HCT116 (cell line): ENCODE measurements around the gene TPRG1L. TPM values are rescaled to one million over a fixed set of nuclear protein-coding genes. Genes with fewer than 3 reads are reported as not detected.
"Not testable (repeated sequence)": the region's sequence is repeated elsewhere in the genome, so short reads cannot be mapped to it uniquely, and the experiment has no call there.

ENCODE experiments used
- ATAC-seq: fragments of 200-7000 bp; cut with Tn5 transposase; 2 replicates; pipeline ENCODE4 v1.9.1; 2020; ENCODE audit warnings: mild to moderate bottlenecking, moderate library complexity
- BruUV-seq: library from RNA; stranded (reverse); fragments of 400-500 nt; replicated peaks from 2 replicates; lab custom pipeline; 2021; lab: Mats Ljungman, UMichigan
- CTCF ChIA-PET: fragments of 300-600 bp; sonication (Branson Sonifier 250); formaldehyde crosslinking; loops from one replicate; lab custom pipeline; 2021; ENCODE audit warnings: antibody characterized with exemption; lab: Charles Lee
- POLR2A ChIA-PET: fragments of 300-600, 350-600 bp; sonication (Branson Sonifier 250); formaldehyde crosslinking; loops from one replicate; lab custom pipeline; 2021; ENCODE audit warnings: antibody characterized with exemption; lab: Charles Lee
- RAD21 ChIA-PET, 2 experiments: fragments of 300-600 bp; sonication (Branson Sonifier 250); formaldehyde crosslinking; loops; one replicate each; lab custom pipeline; 2023; ENCODE audit warnings: low total read pairs in 2 of 2; ENCODE audit not compliant: uncharacterized antibody in 2 of 2, unreplicated experiment in 2 of 2, low non-redundant PET in 1 of 2; lab: Charles Lee
- DNase-seq: peaks from one replicate; pipeline ENCODE4 v3.0.0-alpha.2; 2010; ENCODE audit warnings: low read depth, low spot score
- H2AFZ ChIP-seq: fragments of 200-600 bp; shearing (Covaris generic), sonication (generic); 2 replicates; pipeline ENCODE4 v1.6.1; 2017; ENCODE audit warnings: low read depth, mixed run types, mixed read lengths, antibody characterized with exemption, low read length; ENCODE audit not compliant: poor library complexity, severe bottlenecking
- H3K27ac ChIP-seq: 2 replicates; pipeline ENCODE4 v1.5.1; 2012; ENCODE audit warnings: low read depth, low read length
- H3K27me3 ChIP-seq: fragments of 200-600 bp; sonication (generic); 2 replicates; pipeline ENCODE4 v1.6.1; 2016; ENCODE audit warnings: mixed run types, low read length, mixed read lengths; ENCODE audit not compliant: insufficient read depth
- H3K36me3 ChIP-seq, 2 experiments: fragments of 200-500 bp in 1 of 2; fragments of 200-600 bp in 1 of 2; sonication (Bioruptor generic) in 1 of 2; sonication (generic) in 1 of 2; 2 replicates each; pipeline versions ENCODE4 v1.5.1 to v1.6.1; 2014 to 2016; ENCODE audit warnings: low read length in 2 of 2, inconsistent platforms in 1 of 2, mixed read lengths in 1 of 2, mixed run types in 1 of 2; ENCODE audit not compliant: insufficient read depth in 2 of 2, control insufficient read depth in 1 of 2
- H3K4me1 ChIP-seq, 2 experiments: fragments of 200-600 bp in 1 of 2; sonication (generic) in 1 of 2; 2 replicates each; pipeline versions ENCODE4 v1.5.1 to v1.6.1; 2012 to 2017; ENCODE audit warnings: low read length in 2 of 2, inconsistent platforms in 1 of 2, mild to moderate bottlenecking in 1 of 2, mixed read lengths in 1 of 2, mixed run types in 1 of 2, moderate library complexity in 1 of 2; ENCODE audit not compliant: insufficient read depth in 2 of 2, control insufficient read depth in 1 of 2
- H3K4me2 ChIP-seq: fragments of 200-600 bp; sonication (generic); 2 replicates; pipeline ENCODE4 v1.6.1; 2017; ENCODE audit warnings: mixed run types, low read length, mixed read lengths
- H3K4me3 ChIP-seq, 2 experiments: fragments of 200-600 bp in 1 of 2; sonication (generic) in 1 of 2; replicated peaks in 1 of 2; 2 replicates each; pipeline ENCODE4 v1.5.1; 2011 to 2016; ENCODE audit warnings: low read length in 2 of 2, control low read depth in 1 of 2, low read depth in 1 of 2, mild to moderate bottlenecking in 1 of 2, mixed read lengths in 1 of 2, mixed run types in 1 of 2
- H3K79me2 ChIP-seq: fragments of 200-600 bp; sonication (generic); 2 replicates; pipeline ENCODE4 v1.6.1; 2017; ENCODE audit warnings: mild to moderate bottlenecking, mixed run types, low read length, moderate library complexity, mixed read lengths; ENCODE audit not compliant: insufficient read depth
- H3K9ac ChIP-seq: fragments of 200-600 bp; sonication (generic); 2 replicates; pipeline ENCODE4 v1.6.1; 2016; ENCODE audit warnings: low read length, mixed read lengths
- H3K9me2 ChIP-seq: fragments of 200-600 bp; sonication (generic), shearing (Covaris generic); 2 replicates; pipeline ENCODE4 v1.6.1; 2017; ENCODE audit warnings: mixed run types, mild to moderate bottlenecking, moderate library complexity; ENCODE audit not compliant: insufficient read depth
- H3K9me3 ChIP-seq, 2 experiments: fragments of 200-500 bp in 1 of 2; fragments of 200-600 bp in 1 of 2; sonication (Bioruptor generic) in 1 of 2; sonication (generic) in 1 of 2; 2 replicates each; pipeline ENCODE4 v1.6.1; 2014 to 2017; ENCODE audit warnings: low read length in 2 of 2, mixed read lengths in 2 of 2, inconsistent platforms in 1 of 2, low read depth in 1 of 2, mild to moderate bottlenecking in 1 of 2, mixed run types in 1 of 2, moderate library complexity in 1 of 2; ENCODE audit not compliant: control insufficient read depth in 1 of 2, insufficient read depth in 1 of 2
- H4K20me1 ChIP-seq: fragments of 200-600 bp; sonication (generic), shearing (Covaris generic); 2 replicates; pipeline ENCODE4 v1.6.1; 2017; ENCODE audit warnings: mixed run types, mild to moderate bottlenecking, moderate library complexity; ENCODE audit not compliant: insufficient read depth
- CTCF ChIP-seq, 3 experiments: fragments of 200-600 bp in 1 of 3; sonication (generic) in 1 of 3; IDR thresholded peaks in 2 of 3; conservative IDR thresholded peaks in 1 of 3; 2 replicates each; pipeline ENCODE4 v1.5.1; 2012 to 2017; ENCODE audit warnings: low read depth in 2 of 3, low read length in 2 of 3, antibody characterized with exemption in 1 of 3, borderline replicate concordance in 1 of 3, control low read depth in 1 of 3, mild to moderate bottlenecking in 1 of 3, mixed read lengths in 1 of 3, mixed run types in 1 of 3, moderate library complexity in 1 of 3; ENCODE audit not compliant: insufficient read depth in 1 of 3
- intact Hi-C: fragments of 100-400 bp; cut with micrococcal nuclease; formaldehyde crosslinking; loops from 2 replicates; pipeline ENCODE4 v1.10.0; 2022
- total RNA-seq: library from RNA; stranded (reverse); gene quantifications from one replicate; pipeline ENCODE4 v1.2.1, GENCODE V29; 2021; ENCODE audit not compliant: unreplicated experiment

Gene TPRG1L
- total RNA-seq, 1 experiment from 2014 or later, result 25.6 TPM

DNA sequence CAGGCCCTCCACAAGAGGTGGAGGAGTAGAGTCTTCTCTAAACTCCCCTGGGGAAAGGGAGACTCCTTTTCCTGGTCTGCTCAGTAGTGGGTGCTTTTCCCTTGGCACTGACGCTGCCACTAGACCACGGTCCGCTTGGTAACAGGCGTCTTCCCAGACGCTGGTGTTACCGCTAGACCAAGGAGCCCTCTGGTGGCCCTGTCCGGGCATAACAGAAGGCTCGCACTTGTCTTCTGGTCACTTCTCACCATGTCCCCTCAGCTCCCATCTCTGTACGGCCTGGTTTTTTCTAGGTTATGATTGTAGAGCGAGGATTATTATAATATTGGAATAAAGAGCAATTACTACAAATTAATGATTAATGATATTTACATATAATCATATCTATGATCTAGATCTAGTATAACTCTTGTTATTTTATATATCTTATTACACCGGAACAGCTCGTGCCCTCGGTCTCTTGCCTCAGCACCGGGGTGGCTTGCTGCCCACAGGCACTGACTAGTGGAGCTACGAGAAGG, 3.6 kb upstream of the TPRG1L start:
- H3K9me3 ChIP-seq, H3K4me3 ChIP-seq, H3K79me2 ChIP-seq, H4K20me1 ChIP-seq, H3K27ac ChIP-seq, H3K27me3 ChIP-seq, POLR2A ChIA-PET, BruUV-seq, ATAC-seq, DNase-seq, H3K9me2 ChIP-seq, H2AFZ ChIP-seq, H3K9ac ChIP-seq, H3K36me3 ChIP-seq: not testable (repeated sequence)
- peak in 2 of 3 experiments; percentile 61 to 63; a peak in 4 of 6 replicates for TF ChIP-seq CTCF (IDR thresholded peaks at IDR 0.05 in 2 of 3, conservative IDR thresholded peaks at IDR 0.05 in 1 of 3; ENCODE audit: borderline replicate concordance in 1 of 3, insufficient read depth in 1 of 3, low read depth in 2 of 3, low read length in 2 of 3)
- intact Hi-C loops, result loop anchor here (1.0 kb wide), 1 partner anchor 103 kb away; no protein-coding TSS in a partner anchor
- ChIA-PET CTCF (interaction anchor here (1.2 to 4.2 kb wide), 5 partner anchors 33 to 168 kb away, joined by 4 to 136 read pairs (median 12); no protein-coding TSS in a partner anchor), RAD21 (interaction anchor here (0.5 to 2.5 kb wide), 7 partner anchors 56 to 168 kb away, joined by 3 to 9 read pairs (median 3); no protein-coding TSS in a partner anchor)
- peak overlapping the region; percentile 47 for H3K4me2 ChIP-seq
- H3K4me1 ChIP-seq, result peaks cover 6 to 33% of the 10 kb centered on the region in 2 experiments; a peak in 2 of 4 replicates

DNA sequence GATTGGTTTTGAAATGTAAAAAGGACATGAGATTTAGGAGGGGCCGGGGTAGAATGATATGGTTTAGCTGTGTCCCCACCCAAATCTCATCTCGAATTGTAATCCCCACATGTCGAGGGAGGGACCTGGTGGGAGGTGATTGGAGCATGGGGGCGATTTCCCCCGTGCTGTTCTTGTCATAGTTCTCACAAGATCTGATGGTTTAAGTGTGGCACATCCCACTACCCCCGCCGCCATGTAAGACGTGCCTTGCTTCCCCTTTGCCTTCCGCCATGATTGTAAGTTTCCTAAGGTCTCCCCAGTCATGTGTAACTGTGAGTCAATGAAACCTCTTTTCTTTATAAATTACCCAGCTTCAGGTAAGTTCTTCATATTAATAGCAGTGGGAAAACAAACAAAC, 2.7 kb upstream of the TPRG1L start:
- H3K4me2 ChIP-seq, BruUV-seq, intact Hi-C loops, POLR2A ChIA-PET, H4K20me1 ChIP-seq, H3K27ac ChIP-seq, H3K36me3 ChIP-seq, H3K9me3 ChIP-seq, H3K4me3 ChIP-seq, H3K9me2 ChIP-seq, H3K79me2 ChIP-seq, ATAC-seq, H3K27me3 ChIP-seq, DNase-seq, H2AFZ ChIP-seq, H3K9ac ChIP-seq: not testable (repeated sequence)
- CTCF ChIA-PET, result interaction anchor here (1.8 to 4.2 kb wide), 4 partner anchors 34 to 169 kb away, joined by 6 to 136 read pairs (median 16); no protein-coding TSS in a partner anchor
- peaks cover 6 to 33% of the 10 kb centered on the region in 2 experiments; a peak in 2 of 4 replicates for H3K4me1 ChIP-seq
- RAD21 ChIA-PET, result interaction anchor here (2.2 to 2.5 kb wide), 2 partner anchors 169 kb away, joined by 9 read pairs; no protein-coding TSS in a partner anchor
